Activated CD8-positive, alpha-beta T cell treated with anti-CD3 and anti-CD28 coated beads for 36 hours (primary cell): ENCODE data around the gene TRIM63. TPM values are rescaled to one million over a fixed set of nuclear protein-coding genes. Genes with fewer than 3 reads are reported as not detected.

Experiments
- ATAC-seq: fragments of 200-7000 bp; cut with Tn5 transposase; one replicate; pipeline ENCODE4 v1.10.0; 2021; ENCODE audit warnings: mild to moderate bottlenecking, moderate library complexity
- CTCF ChIA-PET: fragments of 350-600 bp; sonication (Branson Sonifier 250); formaldehyde crosslinking; loops from one replicate; lab custom pipeline; 2021; ENCODE audit warnings: antibody characterized with exemption; lab: Charles Lee
- POLR2A ChIA-PET: fragments of 350-600 bp; sonication (Branson Sonifier 250); formaldehyde crosslinking; loops from one replicate; lab custom pipeline; 2021; ENCODE audit warnings: antibody characterized with exemption; lab: Charles Lee
- DNase-seq: peaks from one replicate; pipeline ENCODE4 v3.0.0-alpha.2; 2020
- H3K27ac Mint-ChIP-seq: one replicate; pipeline ENCODE4 v1.8.0; 2021; ENCODE audit warnings: mild to moderate bottlenecking, mixed read lengths
- H3K27me3 Mint-ChIP-seq: one replicate; pipeline ENCODE4 v1.8.0; 2021; ENCODE audit warnings: mixed read lengths
- H3K36me3 Mint-ChIP-seq: one replicate; pipeline ENCODE4 v1.8.0; 2021; ENCODE audit warnings: low read depth, mixed read lengths
- H3K4me1 Mint-ChIP-seq: one replicate; pipeline ENCODE4 v1.8.0; 2021; ENCODE audit warnings: low read depth, mixed read lengths
- H3K4me3 Mint-ChIP-seq: one replicate; pipeline ENCODE4 v1.8.0; 2021; ENCODE audit warnings: mild to moderate bottlenecking, moderate library complexity, mixed read lengths
- H3K9me3 Mint-ChIP-seq: one replicate; pipeline ENCODE4 v1.8.0; 2021; ENCODE audit warnings: mixed read lengths
- intact Hi-C: fragments of 100-400 bp; cut with micrococcal nuclease; formaldehyde crosslinking; loops from one replicate; pipeline ENCODE4 v1.10.0; 2022
- total RNA-seq, 2 experiments: library from RNA; stranded (reverse); gene quantifications; one replicate each; pipeline ENCODE4 v1.2.3, GENCODE V29; 2021
- TF ChIP-seq, protein P1 (sequence below): fragments of 200-600 bp; IDR thresholded peaks from one replicate; pipeline ENCODE4 v1.8.0; 2022; ENCODE audit warnings: antibody characterized with exemption, mild to moderate bottlenecking

The TRIM63 gene
- total RNA-seq, 2 experiments from 2014 or later: 0.18 TPM; not detected in 1

GRCh38 chr1:26082020-26082350 is 14.6 kb upstream of the TRIM63 start:
- ATAC-seq: no peak
- Mint-ChIP-seq H3K27ac (no peak overlapping the region), H3K4me3 (no peak overlapping the region), H3K4me1 (no peaks in the 10 kb centered on the region), H3K36me3 (no peaks in the 10 kb centered on the region), H3K27me3 (peaks cover 8% of the 10 kb centered on the region), H3K9me3 (no peaks in the 10 kb centered on the region)
- CTCF ChIA-PET: no interaction called here
- POLR2A ChIA-PET: interaction anchor here (0.7 kb wide), 1 partner anchor 247 kb away, joined by 3 read pairs; no protein-coding TSS in a partner anchor
- TF ChIP-seq, protein P1, sequence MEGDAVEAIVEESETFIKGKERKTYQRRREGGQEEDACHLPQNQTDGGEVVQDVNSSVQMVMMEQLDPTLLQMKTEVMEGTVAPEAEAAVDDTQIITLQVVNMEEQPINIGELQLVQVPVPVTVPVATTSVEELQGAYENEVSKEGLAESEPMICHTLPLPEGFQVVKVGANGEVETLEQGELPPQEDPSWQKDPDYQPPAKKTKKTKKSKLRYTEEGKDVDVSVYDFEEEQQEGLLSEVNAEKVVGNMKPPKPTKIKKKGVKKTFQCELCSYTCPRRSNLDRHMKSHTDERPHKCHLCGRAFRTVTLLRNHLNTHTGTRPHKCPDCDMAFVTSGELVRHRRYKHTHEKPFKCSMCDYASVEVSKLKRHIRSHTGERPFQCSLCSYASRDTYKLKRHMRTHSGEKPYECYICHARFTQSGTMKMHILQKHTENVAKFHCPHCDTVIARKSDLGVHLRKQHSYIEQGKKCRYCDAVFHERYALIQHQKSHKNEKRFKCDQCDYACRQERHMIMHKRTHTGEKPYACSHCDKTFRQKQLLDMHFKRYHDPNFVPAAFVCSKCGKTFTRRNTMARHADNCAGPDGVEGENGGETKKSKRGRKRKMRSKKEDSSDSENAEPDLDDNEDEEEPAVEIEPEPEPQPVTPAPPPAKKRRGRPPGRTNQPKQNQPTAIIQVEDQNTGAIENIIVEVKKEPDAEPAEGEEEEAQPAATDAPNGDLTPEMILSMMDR: no peak
- no peak for DNase-seq
- intact Hi-C loops: no loop called here

DNA sequence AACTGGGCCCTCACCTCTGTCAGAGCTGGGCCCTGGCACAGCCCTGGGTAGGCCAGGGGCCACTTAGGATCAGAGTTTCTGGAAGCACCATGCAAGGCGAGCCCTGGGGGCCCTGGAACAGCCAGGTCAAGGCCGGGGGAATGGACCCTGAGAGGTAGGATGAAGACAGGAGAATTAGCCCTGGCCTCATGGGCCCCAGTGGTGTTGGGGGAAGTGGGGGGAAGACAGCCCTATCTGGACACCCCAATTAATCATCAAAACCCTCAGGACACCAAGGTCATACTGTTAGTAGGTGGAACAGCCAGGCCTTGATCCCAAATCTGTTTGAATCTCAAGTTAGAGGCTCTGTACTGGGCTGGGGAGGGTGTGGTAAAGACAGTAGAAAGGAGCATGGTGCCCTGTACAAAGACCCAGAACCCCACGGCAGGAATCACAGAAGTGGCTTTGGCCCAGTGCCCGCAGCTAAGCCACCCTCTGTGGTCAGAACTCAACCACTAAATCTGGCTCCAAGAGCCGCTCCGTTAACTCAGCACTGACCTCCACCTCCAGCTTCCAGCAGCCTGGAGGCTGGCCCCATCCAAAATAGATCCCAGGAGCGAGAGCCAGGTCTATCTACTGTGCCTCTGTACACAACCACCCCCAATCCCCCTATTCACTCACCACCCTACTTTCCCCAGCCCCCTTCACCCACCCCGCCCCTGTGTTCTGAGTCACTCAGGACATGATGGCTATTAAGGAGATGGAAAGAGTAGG is 14.0 kb upstream of the TRIM63 start:
- peaks cover 10% of the 10 kb centered on the region for H3K27me3 Mint-ChIP-seq
- intact Hi-C loops: no loop called here
- H3K27ac Mint-ChIP-seq: no peak overlapping the region
- POLR2A ChIA-PET: no interaction called here
- no peak for ATAC-seq
- TF ChIP-seq, protein P1: no peak
- no peaks in the 10 kb centered on the region for H3K9me3 Mint-ChIP-seq
- CTCF ChIA-PET: interaction anchor here (1.7 kb wide), 1 partner anchor 10 kb away, joined by 4 read pairs; no protein-coding TSS in a partner anchor
- DNase-seq: no peak
- no peaks in the 10 kb centered on the region for H3K4me1 Mint-ChIP-seq
- no peaks in the 10 kb centered on the region for H3K36me3 Mint-ChIP-seq
- no peak overlapping the region for H3K4me3 Mint-ChIP-seq

DNA sequence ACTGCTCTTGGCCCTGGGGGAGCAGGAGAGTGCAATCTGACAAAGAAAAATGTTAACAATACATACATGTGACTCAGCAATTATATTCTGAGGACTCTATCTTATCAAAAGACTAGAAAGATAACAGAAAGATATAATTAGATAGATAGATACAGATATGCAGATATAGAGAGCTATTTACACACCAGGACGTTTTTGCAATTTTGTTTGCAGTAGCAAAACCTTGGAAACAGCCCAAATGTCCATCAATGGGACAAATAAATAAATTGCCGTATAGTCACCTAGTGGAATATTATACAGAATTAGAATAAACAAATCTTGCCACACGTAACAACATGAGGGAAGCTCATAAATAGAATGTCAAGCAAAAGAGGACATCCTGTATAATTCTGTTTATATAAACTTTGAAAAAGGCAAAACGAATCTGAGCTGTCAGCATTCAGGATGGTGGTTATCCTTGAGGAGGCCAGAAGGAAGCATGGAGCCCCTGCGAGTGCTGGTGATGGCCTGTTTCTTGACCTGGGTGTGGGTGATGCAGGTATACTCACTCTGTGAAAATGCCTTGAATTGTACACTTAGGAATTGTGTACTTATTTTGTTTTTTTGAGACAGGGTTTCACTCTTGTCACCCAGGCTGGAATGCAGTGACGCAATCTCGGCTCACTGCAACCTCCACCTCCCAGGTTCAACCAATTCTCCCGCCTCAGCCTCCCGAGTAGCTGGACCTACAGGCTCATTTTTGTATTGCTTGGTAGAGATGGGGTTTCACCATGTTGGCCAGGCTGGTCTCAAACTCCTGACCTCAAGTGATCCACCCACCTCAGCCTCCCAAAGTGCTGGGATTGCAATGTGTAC is 12.8 kb upstream of the TRIM63 start:
- peaks cover 10% of the 10 kb centered on the region for H3K27me3 Mint-ChIP-seq
- H3K36me3 Mint-ChIP-seq: no peaks in the 10 kb centered on the region
- H3K4me3 Mint-ChIP-seq: no peak overlapping the region
- TF ChIP-seq, protein P1: no peak
- ChIA-PET CTCF (interaction anchor here (1.7 kb wide), 1 partner anchor 11 kb away, joined by 4 read pairs; no protein-coding TSS in a partner anchor), POLR2A (no interaction called here)
- H3K4me1 Mint-ChIP-seq: no peaks in the 10 kb centered on the region
- H3K27ac Mint-ChIP-seq: no peak overlapping the region
- no peaks in the 10 kb centered on the region for H3K9me3 Mint-ChIP-seq
- no peak for ATAC-seq
- DNase-seq: no peak
- intact Hi-C loops: no loop called here

- H3K9me3 Mint-ChIP-seq: no peaks in the 10 kb centered on the region
- ATAC-seq (no peak), DNase-seq (no peak)
- ChIA-PET CTCF (no interaction called here), POLR2A (no interaction called here)
- TF ChIP-seq, protein P1: no peak
- H3K27me3 Mint-ChIP-seq: peaks cover 12% of the 10 kb centered on the region
- no peaks in the 10 kb centered on the region for H3K4me1 Mint-ChIP-seq
- H3K27ac Mint-ChIP-seq: no peak overlapping the region
- no peak overlapping the region for H3K4me3 Mint-ChIP-seq
- intact Hi-C loops: no loop called here
- H3K36me3 Mint-ChIP-seq: no peaks in the 10 kb centered on the region
Measured at GRCh38 chr1:26079178-26079563, 11.7 kb upstream of the TRIM63 start.
